Measurements from ENCODE around the gene ADAM21. TPM values are rescaled to one million over a fixed set of nuclear protein-coding genes. Genes with fewer than 3 reads are reported as not detected.

ADAM21 gene
- total RNA-seq, 2 donors from 2014 or later, result 0.18 TPM; not detected in 1

DNA sequence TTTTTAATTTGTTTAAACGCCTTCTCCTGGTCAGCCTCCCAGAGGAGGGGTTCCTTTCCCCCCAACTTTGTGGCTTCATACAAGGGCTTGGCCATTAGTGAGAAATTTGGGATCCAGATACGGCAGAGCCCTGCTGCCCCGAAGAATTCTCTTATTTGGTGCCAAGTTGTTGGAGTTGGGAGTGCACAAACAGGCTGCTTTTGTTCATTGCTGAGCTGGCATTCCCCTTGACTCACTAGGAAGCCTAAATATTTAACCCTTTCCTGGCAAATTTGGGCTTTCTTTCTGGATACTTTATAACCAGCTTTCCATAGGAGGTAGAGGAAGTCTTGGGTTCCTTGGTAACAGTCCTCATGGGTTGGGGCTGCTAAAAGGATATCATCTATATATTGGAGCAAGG, 10.3 kb upstream of the ADAM21 start:
- Mint-ChIP-seq H3K27me3 (ENCODE audit: insufficient read depth) (peaks cover 1% of the 10 kb centered on the region), H3K4me1 (no peaks in the 10 kb centered on the region), H3K27ac (no peak overlapping the region), H3K36me3 (ENCODE audit: low read depth) (peaks cover 23% of the 10 kb centered on the region), H3K4me3 (no peak overlapping the region), H3K9me3 (peaks cover 90% of the 10 kb centered on the region)
- Histone ChIP-seq H3K27ac (ENCODE audit: low read depth, low read length) (no peak overlapping the region), H3K4me1 (ENCODE audit: control insufficient read depth, insufficient read depth, low read length) (no peaks in the 10 kb centered on the region), H3K4me3 (ENCODE audit: low read length) (no peak overlapping the region), H3K36me3 (ENCODE audit: control insufficient read depth, insufficient read depth, low read length) (no peaks in the 10 kb centered on the region), H3K9ac (ENCODE audit: extremely low read depth, low read length, poor library complexity, severe bottlenecking) (no peak overlapping the region), H3K9me3 (ENCODE audit: control insufficient read depth, low read length) (peaks cover 67% of the 10 kb centered on the region), H3K27me3 (ENCODE audit: control insufficient read depth, insufficient read depth, low read length, poor library complexity, severe bottlenecking) (no peaks in the 10 kb centered on the region)
- DNase-seq, result no peak
- 87 to 100% methylated on average over 1 to 3 of the region's 3 CpGs for WGBS, 2 experiments (ENCODE audit: insufficient coverage in 1 of 2, insufficient read length in 1 of 2)
- TF ChIP-seq, protein P1, sequence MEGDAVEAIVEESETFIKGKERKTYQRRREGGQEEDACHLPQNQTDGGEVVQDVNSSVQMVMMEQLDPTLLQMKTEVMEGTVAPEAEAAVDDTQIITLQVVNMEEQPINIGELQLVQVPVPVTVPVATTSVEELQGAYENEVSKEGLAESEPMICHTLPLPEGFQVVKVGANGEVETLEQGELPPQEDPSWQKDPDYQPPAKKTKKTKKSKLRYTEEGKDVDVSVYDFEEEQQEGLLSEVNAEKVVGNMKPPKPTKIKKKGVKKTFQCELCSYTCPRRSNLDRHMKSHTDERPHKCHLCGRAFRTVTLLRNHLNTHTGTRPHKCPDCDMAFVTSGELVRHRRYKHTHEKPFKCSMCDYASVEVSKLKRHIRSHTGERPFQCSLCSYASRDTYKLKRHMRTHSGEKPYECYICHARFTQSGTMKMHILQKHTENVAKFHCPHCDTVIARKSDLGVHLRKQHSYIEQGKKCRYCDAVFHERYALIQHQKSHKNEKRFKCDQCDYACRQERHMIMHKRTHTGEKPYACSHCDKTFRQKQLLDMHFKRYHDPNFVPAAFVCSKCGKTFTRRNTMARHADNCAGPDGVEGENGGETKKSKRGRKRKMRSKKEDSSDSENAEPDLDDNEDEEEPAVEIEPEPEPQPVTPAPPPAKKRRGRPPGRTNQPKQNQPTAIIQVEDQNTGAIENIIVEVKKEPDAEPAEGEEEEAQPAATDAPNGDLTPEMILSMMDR (conservative IDR thresholded peaks at IDR 0.05), result no peak

DNA sequence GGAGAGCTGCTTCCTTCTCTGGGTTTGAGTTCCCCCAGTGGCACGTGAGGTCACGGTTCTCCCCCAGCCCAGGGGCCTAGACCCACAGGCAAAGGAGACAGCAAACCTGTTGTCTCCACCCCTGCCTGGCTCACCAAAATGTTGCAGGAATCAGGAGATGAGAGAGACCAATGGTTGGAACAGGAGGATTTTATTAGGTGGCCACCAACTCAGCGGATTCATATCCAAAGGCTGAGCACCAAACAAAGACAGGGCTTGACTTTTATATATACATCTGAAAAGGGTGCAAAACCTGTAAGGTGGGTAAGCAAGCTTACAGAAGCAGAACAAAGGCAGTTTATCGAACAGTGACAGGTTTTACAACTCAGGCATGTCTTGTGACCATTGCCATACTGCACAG, 9.2 kb upstream of the ADAM21 start:
- Histone ChIP-seq H3K27me3 (ENCODE audit: control insufficient read depth, insufficient read depth, low read length, poor library complexity, severe bottlenecking) (no peaks in the 10 kb centered on the region), H3K9me3 (ENCODE audit: control insufficient read depth, low read length) (peaks cover 67% of the 10 kb centered on the region), H3K9ac (ENCODE audit: extremely low read depth, low read length, poor library complexity, severe bottlenecking) (no peak overlapping the region), H3K4me3 (ENCODE audit: low read length) (no peak overlapping the region), H3K4me1 (ENCODE audit: control insufficient read depth, insufficient read depth, low read length) (no peaks in the 10 kb centered on the region), H3K36me3 (ENCODE audit: control insufficient read depth, insufficient read depth, low read length) (no peaks in the 10 kb centered on the region), H3K27ac (ENCODE audit: low read depth, low read length) (no peak overlapping the region)
- TF ChIP-seq, protein P1 (conservative IDR thresholded peaks at IDR 0.05), result no peak
- H3K27ac Mint-ChIP-seq, result no peak overlapping the region
- H3K27me3 Mint-ChIP-seq (ENCODE audit: insufficient read depth), result peaks cover 1% of the 10 kb centered on the region
- peaks cover 26% of the 10 kb centered on the region for H3K36me3 Mint-ChIP-seq (ENCODE audit: low read depth)
- peaks cover 90% of the 10 kb centered on the region for H3K9me3 Mint-ChIP-seq
- no peak for DNase-seq
- WGBS, 2 experiments (ENCODE audit: insufficient coverage in 1 of 2, insufficient read length in 1 of 2), result 82 to 88% methylated on average over 1 to 4 of the region's 4 CpGs
- H3K4me1 Mint-ChIP-seq, result no peaks in the 10 kb centered on the region
- no peak overlapping the region for H3K4me3 Mint-ChIP-seq

DNA sequence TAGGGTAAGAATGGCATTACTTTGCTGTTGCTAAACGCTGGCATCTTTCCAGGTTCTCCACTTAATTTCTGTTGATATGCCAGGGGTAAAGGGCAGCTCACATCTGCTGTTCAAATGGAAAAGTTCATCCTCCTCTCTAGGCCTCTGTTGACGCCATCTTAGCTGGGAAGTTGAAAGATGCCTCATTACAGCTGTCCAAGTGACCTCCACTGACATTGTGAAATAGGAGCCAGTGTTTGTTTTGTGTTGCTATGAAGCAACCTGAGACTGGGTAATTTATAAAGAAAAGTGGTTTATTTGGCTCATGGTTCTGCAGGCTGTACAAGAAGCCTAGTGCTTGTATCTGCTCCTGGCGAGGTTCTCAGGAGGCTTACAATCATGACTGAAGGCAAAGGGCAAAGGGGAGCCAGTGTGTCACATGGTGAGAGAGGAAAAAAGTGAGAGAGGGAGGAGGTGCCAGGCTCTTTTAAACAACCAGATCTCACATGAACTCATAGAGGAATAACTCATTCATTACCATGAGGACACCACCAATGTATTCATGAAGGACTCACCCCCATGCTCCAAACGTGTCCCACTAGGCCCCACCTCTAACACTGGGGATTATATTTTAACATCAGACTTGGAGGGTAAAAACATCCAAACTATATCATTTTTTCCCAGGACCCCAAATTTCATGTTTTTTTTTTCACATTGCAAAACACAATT, 3.2 kb upstream of the ADAM21 start:
- 89 to 100% methylated on average over 3 to 4 of the region's 4 CpGs for WGBS, 2 experiments (ENCODE audit: insufficient coverage in 1 of 2, insufficient read length in 1 of 2)
- H3K27ac Mint-ChIP-seq, result no peak overlapping the region

More for the DNA sequence above, 3.2 kb upstream of the ADAM21 start:
- Histone ChIP-seq H3K27ac (ENCODE audit: low read depth, low read length) (no peak overlapping the region), H3K4me3 (ENCODE audit: low read length) (no peak overlapping the region), H3K9ac (ENCODE audit: extremely low read depth, low read length, poor library complexity, severe bottlenecking) (no peak overlapping the region), H3K9me3 (ENCODE audit: control insufficient read depth, low read length) (peaks cover 41% of the 10 kb centered on the region), H3K27me3 (ENCODE audit: control insufficient read depth, insufficient read depth, low read length, poor library complexity, severe bottlenecking) (no peaks in the 10 kb centered on the region), H3K4me1 (ENCODE audit: control insufficient read depth, insufficient read depth, low read length) (no peaks in the 10 kb centered on the region), H3K36me3 (ENCODE audit: control insufficient read depth, insufficient read depth, low read length) (no peaks in the 10 kb centered on the region)
- DNase-seq, result no peak
- H3K36me3 Mint-ChIP-seq (ENCODE audit: low read depth), result peaks cover 18% of the 10 kb centered on the region
- no peaks in the 10 kb centered on the region for H3K4me1 Mint-ChIP-seq
- H3K4me3 Mint-ChIP-seq, result no peak overlapping the region
- H3K9me3 Mint-ChIP-seq, result peaks cover 45% of the 10 kb centered on the region
- TF ChIP-seq, protein P1 (conservative IDR thresholded peaks at IDR 0.05), result no peak
- no peaks in the 10 kb centered on the region for H3K27me3 Mint-ChIP-seq (ENCODE audit: insufficient read depth)
